ENCODE results near the gene TMEM59L. TPM values are rescaled to one million over a fixed set of nuclear protein-coding genes. Genes with fewer than 3 reads are reported as not detected.

TMEM59L gene
- total and polyA plus RNA-seq, 2 of the 13 experiments (the other 11 are each of a cell fraction or from before 2014, with no cell fraction given) = 0.97 to 5.5 TPM

DNA sequence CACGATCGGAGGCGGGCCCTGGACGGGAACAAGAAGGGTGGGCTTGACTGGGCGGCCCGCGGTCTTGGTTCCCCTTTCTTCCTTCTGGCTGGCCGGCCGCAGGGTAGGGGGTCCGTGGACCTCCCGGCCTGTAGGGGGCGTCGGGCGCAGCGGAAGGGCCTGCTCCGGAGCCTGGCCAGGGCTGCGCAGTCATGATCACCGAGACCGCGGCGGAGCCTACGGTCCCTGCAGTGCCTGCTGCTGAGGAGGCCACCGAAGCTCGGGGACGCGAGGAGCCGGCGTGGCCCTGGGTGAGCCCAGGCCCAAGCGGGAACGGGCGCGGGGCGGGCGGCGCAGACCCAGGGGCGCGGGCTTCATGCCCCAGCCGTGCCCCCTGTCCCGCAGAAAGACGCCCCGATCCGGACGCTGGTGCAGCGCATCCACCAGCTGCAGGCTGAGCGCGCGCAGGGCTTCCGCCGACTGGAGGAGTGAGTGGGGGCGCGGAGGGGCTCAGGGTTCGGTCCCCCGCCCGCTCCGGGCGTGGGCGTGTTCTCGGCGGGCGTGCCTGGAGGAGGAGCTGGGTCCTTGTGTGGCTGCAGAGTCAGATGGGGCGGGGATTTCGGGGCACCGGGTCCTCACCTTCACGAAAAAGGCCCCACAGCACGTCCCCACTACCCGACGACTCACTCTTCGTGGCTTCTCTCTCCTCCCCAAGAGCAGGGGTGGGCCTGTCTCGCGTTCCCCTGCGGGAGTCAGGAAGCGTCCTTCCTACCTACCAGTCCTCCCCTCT is 23.9 kb upstream of the TMEM59L start, which contains the start of gene REX1BD (continued):
- peak; percentile 20; the same call in 1 of the 2 replicates for TF ChIP-seq DMAP1 (CRISPR knock-in tag; IDR thresholded peaks at IDR 0.05)
- TF ChIP-seq NAIF1 (CRISPR knock-in tag; IDR thresholded peaks at IDR 0.05; ENCODE audit: borderline replicate concordance) = no peak; the same call in 1 of the 2 replicates
- TF ChIP-seq ZBTB34 (CRISPR knock-in tag; IDR thresholded peaks at IDR 0.05) = no peak
- TF ChIP-seq TBP (CRISPR knock-in tag; IDR thresholded peaks at IDR 0.05) = no peak
- peak; percentile 58; the same call in 1 of the 2 replicates for TF ChIP-seq FOXK1 (CRISPR knock-in tag; IDR thresholded peaks at IDR 0.05; ENCODE audit: borderline replicate concordance, low read depth)
- TF ChIP-seq MAX (IDR thresholded peaks at IDR 0.05) = peak; percentile 59; the same call in 1 of the 2 replicates
- TF ChIP-seq DNMT3B (CRISPR knock-in tag; conservative IDR thresholded peaks at IDR 0.05) = no peak
- TF ChIP-seq ZNF329 (CRISPR knock-in tag; IDR thresholded peaks at IDR 0.05; ENCODE audit: low read depth) = no peak
- no peak; the same call in none of the 2 replicates for TF ChIP-seq ZNF557 (CRISPR knock-in tag; IDR thresholded peaks at IDR 0.05)
- no peak for TF ChIP-seq FOXC1 (CRISPR knock-in tag; IDR thresholded peaks at IDR 0.05; ENCODE audit: borderline replicate concordance)
- no peak for TF ChIP-seq MBNL3 (CRISPR knock-in tag; conservative IDR thresholded peaks at IDR 0.05)
- no peak for TF ChIP-seq FOXM1 (CRISPR knock-in tag; IDR thresholded peaks at IDR 0.05)
- peak; percentile 67; the same call in 1 of the 2 replicates for TF ChIP-seq GATAD2A (CRISPR knock-in tag; IDR thresholded peaks at IDR 0.05)
- peak; percentile 89 for TF ChIP-seq KLF12 (CRISPR knock-in tag; IDR thresholded peaks at IDR 0.05; ENCODE audit: borderline replicate concordance)
- TF ChIP-seq ATM (IDR thresholded peaks at IDR 0.05; ENCODE audit: borderline replicate concordance) = no peak
- peak; percentile 90 for TF ChIP-seq SRSF1 (optimal IDR thresholded peaks at IDR 0.05; ENCODE audit: low read depth, low read length)
- TF ChIP-seq ARID2 (CRISPR knock-in tag; IDR thresholded peaks at IDR 0.05; ENCODE audit: borderline replicate concordance) = no peak
- no peak for TF ChIP-seq NR2F6 (IDR thresholded peaks at IDR 0.05)
- TF ChIP-seq NR2F6 (CRISPR knock-in tag; IDR thresholded peaks at IDR 0.05) = peak; percentile 28; the same call in 1 of the 2 replicates
- no peak for TF ChIP-seq POLR2AphosphoS2 (IDR thresholded peaks at IDR 0.05; ENCODE audit: low read depth, low read length)
- no peak; the same call in 1 of the 2 replicates for TF ChIP-seq ZBTB3 (CRISPR knock-in tag; IDR thresholded peaks at IDR 0.05; ENCODE audit: borderline replicate concordance, low read depth)
- peak; percentile 84; the same call in 1 of the 2 replicates for TF ChIP-seq ZNF614 (CRISPR knock-in tag; IDR thresholded peaks at IDR 0.05; ENCODE audit: borderline replicate concordance)
- peak; percentile 71 for TF ChIP-seq CCAR2 (optimal IDR thresholded peaks at IDR 0.05; ENCODE audit: low read depth, low read length)
- peak; percentile 64; the same call in 1 of the 2 replicates for TF ChIP-seq ZMAT3 (CRISPR knock-in tag; conservative IDR thresholded peaks at IDR 0.05)
- TF ChIP-seq ZNF235 (CRISPR knock-in tag; IDR thresholded peaks at IDR 0.05; ENCODE audit: borderline replicate concordance) = peak; percentile 89
- TF ChIP-seq ZNF570 (CRISPR knock-in tag; IDR thresholded peaks at IDR 0.05; ENCODE audit: borderline replicate concordance) = no peak
- TF ChIP-seq ZNF441 (CRISPR knock-in tag; IDR thresholded peaks at IDR 0.05; ENCODE audit: borderline replicate concordance) = peak; percentile 44; the same call in 1 of the 2 replicates
- TF ChIP-seq ZBTB26 (CRISPR knock-in tag; IDR thresholded peaks at IDR 0.05; ENCODE audit: borderline replicate concordance) = no peak
- TF ChIP-seq, protein P1, sequence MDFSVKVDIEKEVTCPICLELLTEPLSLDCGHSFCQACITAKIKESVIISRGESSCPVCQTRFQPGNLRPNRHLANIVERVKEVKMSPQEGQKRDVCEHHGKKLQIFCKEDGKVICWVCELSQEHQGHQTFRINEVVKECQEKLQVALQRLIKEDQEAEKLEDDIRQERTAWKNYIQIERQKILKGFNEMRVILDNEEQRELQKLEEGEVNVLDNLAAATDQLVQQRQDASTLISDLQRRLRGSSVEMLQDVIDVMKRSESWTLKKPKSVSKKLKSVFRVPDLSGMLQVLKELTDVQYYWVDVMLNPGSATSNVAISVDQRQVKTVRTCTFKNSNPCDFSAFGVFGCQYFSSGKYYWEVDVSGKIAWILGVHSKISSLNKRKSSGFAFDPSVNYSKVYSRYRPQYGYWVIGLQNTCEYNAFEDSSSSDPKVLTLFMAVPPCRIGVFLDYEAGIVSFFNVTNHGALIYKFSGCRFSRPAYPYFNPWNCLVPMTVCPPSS (IDR thresholded peaks at IDR 0.05) = no peak
